SK-N-SH (cell line): ENCODE data around the gene PIP4P1. TPM values are rescaled to one million over a fixed set of nuclear protein-coding genes. Genes with fewer than 3 reads are reported as not detected.

Experiments
- CTCF ChIA-PET: fragments of 300-600, 350-600 bp; formaldehyde crosslinking; extraction: SDS; loops from one replicate; lab custom pipeline; 2021; lab: Yijun Ruan, JAX
- POLR2A ChIA-PET: fragments of 350-600 bp; sonication (Branson Sonifier 250); formaldehyde crosslinking; extraction: SDS; loops from one replicate; lab custom pipeline; 2020; ENCODE audit warnings: antibody characterized with exemption, inconsistent platforms; lab: Yijun Ruan, JAX
- DNase-seq: peaks from one replicate; pipeline ENCODE4 v3.0.0; 2012
- H2AFZ ChIP-seq: fragments of 200-600 bp; sonication (generic); 2 replicates; pipeline ENCODE4 v1.8.1; 2016; ENCODE audit warnings: antibody characterized with exemption, mild to moderate bottlenecking, low read depth
- H3F3A ChIP-seq: fragments of 200-600 bp; sonication (generic); replicated peaks from 2 replicates; pipeline ENCODE3; 2016; ENCODE audit warnings: antibody characterized with exemption, mild to moderate bottlenecking; ENCODE audit not compliant: insufficient read depth
- H3K27ac ChIP-seq, 2 experiments: fragments of 200-500 bp in 1 of 2; fragments of 200-600 bp in 1 of 2; sonication (Bioruptor generic) in 1 of 2; sonication (generic), shearing (Covaris generic) in 1 of 2; 2 replicates each; pipeline versions ENCODE4 v1.5.1 to v1.6.1; 2014 to 2016; ENCODE audit warnings: low read depth in 2 of 2, inconsistent platforms in 1 of 2, low read length in 1 of 2, mild to moderate bottlenecking in 1 of 2, mixed read lengths in 1 of 2
- H3K27me3 ChIP-seq: fragments of 200-600 bp; sonication (generic), shearing (Covaris generic); 2 replicates; pipeline ENCODE4 v1.6.1; 2016; ENCODE audit warnings: mixed run types; ENCODE audit not compliant: insufficient read depth
- H3K36me3 ChIP-seq, 2 experiments: fragments of 200-500 bp in 1 of 2; fragments of 200-600 bp in 1 of 2; sonication (Bioruptor generic) in 1 of 2; sonication (generic) in 1 of 2; replicated peaks in 1 of 2; 2 replicates each; pipeline versions ENCODE3 to v1.5.1; 2014 to 2016; ENCODE audit warnings: low read length in 1 of 2, mild to moderate bottlenecking in 1 of 2; ENCODE audit not compliant: insufficient read depth in 2 of 2, control insufficient read depth in 1 of 2
- H3K4me1 ChIP-seq, 2 experiments: fragments of 200-500 bp in 1 of 2; fragments of 200-600 bp in 1 of 2; sonication (Bioruptor generic) in 1 of 2; sonication (generic), shearing (Covaris generic) in 1 of 2; 2 replicates each; pipeline versions ENCODE4 v1.5.1 to v1.6.1; 2014 to 2016; ENCODE audit warnings: low read depth in 1 of 2, low read length in 1 of 2, mixed run types in 1 of 2; ENCODE audit not compliant: insufficient read depth in 2 of 2, control insufficient read depth in 1 of 2
- H3K4me2 ChIP-seq: fragments of 200-600 bp; sonication (generic), shearing (Covaris generic); 2 replicates; pipeline ENCODE4 v1.6.1; 2017; ENCODE audit warnings: mixed run types
- H3K4me3 ChIP-seq, 2 experiments: fragments of 200-500 bp in 1 of 2; fragments of 200-600 bp in 1 of 2; sonication (Bioruptor generic) in 1 of 2; sonication (generic), shearing (Covaris generic) in 1 of 2; 2 replicates each; pipeline versions ENCODE4 v1.5.1 to v1.8.1; 2014 to 2016; ENCODE audit warnings: low read depth in 2 of 2, inconsistent platforms in 1 of 2, low read length in 1 of 2, mild to moderate bottlenecking in 1 of 2, mixed read lengths in 1 of 2, moderate library complexity in 1 of 2
- H3K79me2 ChIP-seq: fragments of 200-600 bp; sonication (generic); 2 replicates; pipeline ENCODE4 v1.8.1; 2017; ENCODE audit warnings: mild to moderate bottlenecking; ENCODE audit not compliant: insufficient read depth
- H3K9ac ChIP-seq: fragments of 200-600 bp; sonication (generic); 2 replicates; pipeline ENCODE4 v1.6.1; 2017; ENCODE audit warnings: mixed run types
- H3K9me2 ChIP-seq: fragments of 200-600 bp; sonication (generic); 2 replicates; pipeline ENCODE4 v1.6.1; 2017; ENCODE audit warnings: mixed run types
- H3K9me3 ChIP-seq: fragments of 200-600 bp; sonication (generic); 2 replicates; pipeline ENCODE4 v1.6.1; 2017; ENCODE audit warnings: mixed run types, mild to moderate bottlenecking, moderate library complexity
- H4K20me1 ChIP-seq: fragments of 200-600 bp; sonication (generic); 2 replicates; pipeline ENCODE4 v1.6.1; 2017; ENCODE audit warnings: mild to moderate bottlenecking, mixed run types; ENCODE audit not compliant: insufficient read depth
- CHD2 ChIP-seq: fragments of 150-350 bp; IDR thresholded peaks from 2 replicates; pipeline ENCODE4 v1.6.1; 2018; ENCODE audit warnings: low read length; ENCODE audit not compliant: partially characterized antibody
- CTCF ChIP-seq: fragments of 200-600 bp; sonication (generic); IDR thresholded peaks from 2 replicates; pipeline ENCODE4 v1.6.1; 2017; ENCODE audit warnings: antibody characterized with exemption, mild to moderate bottlenecking, moderate library complexity
- ELF1 ChIP-seq: IDR thresholded peaks from 2 replicates; pipeline ENCODE4 v1.4.0; 2012
- FOXJ3 ChIP-seq: sonication (generic); formaldehyde crosslinking; IDR thresholded peaks from 2 replicates; pipeline ENCODE4 v1.5.1; 2020; ENCODE audit warnings: mild to moderate bottlenecking, missing genetic modification reagents
- FOXM1 ChIP-seq: IDR thresholded peaks from 2 replicates; pipeline ENCODE4 v1.4.0; 2012; ENCODE audit warnings: low read depth, mild to moderate bottlenecking
- GATA2 ChIP-seq: sonication (generic); formaldehyde crosslinking; IDR thresholded peaks from 2 replicates; pipeline ENCODE4 v1.5.0; 2020; ENCODE audit warnings: mild to moderate bottlenecking, missing genetic modification reagents
- MXI1 ChIP-seq: IDR thresholded peaks from 2 replicates; pipeline ENCODE4 v1.6.1; 2012; ENCODE audit warnings: mild to moderate bottlenecking, low read depth, low read length, improper control_type of control experiment
- NFIC ChIP-seq: IDR thresholded peaks from 2 replicates; pipeline ENCODE4 v1.4.0; 2012; ENCODE audit warnings: borderline replicate concordance
- POLR2AphosphoS5 ChIP-seq: IDR thresholded peaks from 2 replicates; pipeline ENCODE4 v1.6.1; 2012; ENCODE audit warnings: low read depth, low read length
- RAD21 ChIP-seq: IDR thresholded peaks from 2 replicates; pipeline ENCODE4 v1.6.1; 2012; ENCODE audit warnings: mild to moderate bottlenecking, low read length
- RCOR1 ChIP-seq: fragments of 150-350 bp; IDR thresholded peaks from 2 replicates; pipeline ENCODE4 v1.6.1; 2017; ENCODE audit warnings: antibody characterized with exemption, low read length
- RFX5 ChIP-seq: IDR thresholded peaks from 2 replicates; pipeline ENCODE4 v1.6.1; 2012; ENCODE audit warnings: mild to moderate bottlenecking, improper control_type of control experiment, low read length
- RXRA ChIP-seq: IDR thresholded peaks from 2 replicates; pipeline ENCODE4 v1.4.0; 2012; ENCODE audit warnings: low read depth, mild to moderate bottlenecking, borderline replicate concordance
- TAF1 ChIP-seq: IDR thresholded peaks from 2 replicates; pipeline ENCODE4 v1.6.1; 2012; ENCODE audit warnings: low read depth, mild to moderate bottlenecking, low read length, moderate library complexity, borderline replicate concordance
- TEAD4 ChIP-seq: IDR thresholded peaks from 2 replicates; pipeline ENCODE4 v1.4.0; 2012; ENCODE audit warnings: mild to moderate bottlenecking, borderline replicate concordance; ENCODE audit not compliant: insufficient read depth
- YY1 ChIP-seq: IDR thresholded peaks from 2 replicates; pipeline ENCODE4 v1.4.0; 2012; ENCODE audit warnings: low read depth, mild to moderate bottlenecking
- WGBS: methylation state at CpG from one replicate; pipeline ENCODE4 v1.1.6; 2017; ENCODE audit warnings: low lambda C conversion rate; 5-methylcytosine and 5-hydroxymethylcytosine counted together
- polyA plus RNA-seq, 3 experiments: library from polyadenylated mRNA; depleted of rRNA; stranded (reverse); fragments of >200 nt; gene quantifications; 2 replicates each; pipeline ENCODE4 v1.2.3, GENCODE V29; 2012
- TF ChIP-seq, protein P1 (sequence below): fragments of 150-350 bp; IDR thresholded peaks from 2 replicates; pipeline ENCODE4 v1.6.1; 2016; ENCODE audit warnings: mild to moderate bottlenecking, low read depth, low read length

PIP4P1 gene
- polyA plus RNA-seq, 1 of the 3 experiments (the other 2 are of a cell fraction): 30.7 TPM

GRCh38 chr14:20440882-20441281 lies 20.4 kb downstream of the PIP4P1 start:
- TF ChIP-seq TEAD4 (no peak), ELF1 (no peak), GATA2 (CRISPR knock-in tag) (no peak), NFIC (no peak), MXI1 (no peak), RXRA (no peak), TAF1 (no peak), POLR2AphosphoS5 (no peak), RFX5 (no peak)
- TF ChIP-seq, protein P1, sequence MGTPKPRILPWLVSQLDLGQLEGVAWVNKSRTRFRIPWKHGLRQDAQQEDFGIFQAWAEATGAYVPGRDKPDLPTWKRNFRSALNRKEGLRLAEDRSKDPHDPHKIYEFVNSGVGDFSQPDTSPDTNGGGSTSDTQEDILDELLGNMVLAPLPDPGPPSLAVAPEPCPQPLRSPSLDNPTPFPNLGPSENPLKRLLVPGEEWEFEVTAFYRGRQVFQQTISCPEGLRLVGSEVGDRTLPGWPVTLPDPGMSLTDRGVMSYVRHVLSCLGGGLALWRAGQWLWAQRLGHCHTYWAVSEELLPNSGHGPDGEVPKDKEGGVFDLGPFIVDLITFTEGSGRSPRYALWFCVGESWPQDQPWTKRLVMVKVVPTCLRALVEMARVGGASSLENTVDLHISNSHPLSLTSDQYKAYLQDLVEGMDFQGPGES: no peak
- H3F3A ChIP-seq: no peaks in the 10 kb centered on the region
- no peaks in the 10 kb centered on the region for H3K9me3 ChIP-seq
- H3K4me2 ChIP-seq: no peak overlapping the region
- no peak overlapping the region for H3K27ac ChIP-seq
- no peaks in the 10 kb centered on the region for H3K4me1 ChIP-seq
- no peak overlapping the region for H2AFZ ChIP-seq
- ChIA-PET POLR2A (no interaction called here), CTCF (interaction anchor here (1.3 kb wide), 1 partner anchor 90 kb away, joined by 4 read pairs; no protein-coding TSS in a partner anchor)
- DNase-seq: no peak
- no peak overlapping the region for H3K4me3 ChIP-seq
- H4K20me1 ChIP-seq: no peaks in the 10 kb centered on the region
- H3K27me3 ChIP-seq: no peaks in the 10 kb centered on the region; the same call in 1 of the 2 replicates
- peaks cover 2 to 8% of the 10 kb centered on the region in 2 experiments for H3K36me3 ChIP-seq
- no peaks in the 10 kb centered on the region for H3K9me2 ChIP-seq
- no peak overlapping the region for H3K9ac ChIP-seq
- no peaks in the 10 kb centered on the region for H3K79me2 ChIP-seq
- 95% methylated on average over 5 of the region's 5 CpGs for WGBS

DNA sequence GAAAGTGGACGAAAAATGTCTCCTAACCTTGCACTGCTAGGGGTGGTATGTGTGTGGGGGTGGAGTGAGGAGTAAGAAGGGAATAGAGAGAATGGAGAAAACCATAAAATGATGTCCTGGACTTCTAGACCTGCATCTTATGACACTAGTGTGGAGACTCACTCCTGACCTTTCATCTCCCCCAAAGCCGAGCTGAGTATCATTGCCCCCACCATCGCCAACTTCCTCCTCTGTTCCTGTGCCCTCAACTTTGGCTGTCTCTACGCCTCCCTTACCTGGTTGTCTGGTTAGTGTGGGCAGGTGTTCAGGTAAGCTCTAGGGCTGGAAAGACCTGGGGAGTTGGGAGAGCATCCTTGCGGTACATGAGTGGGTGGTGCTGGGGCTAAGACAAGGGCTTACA lies 20.8 kb downstream of the PIP4P1 start:
- no peak for DNase-seq
- Histone ChIP-seq H3K4me1 (no peaks in the 10 kb centered on the region), H3K9me3 (no peaks in the 10 kb centered on the region), H3K9me2 (no peaks in the 10 kb centered on the region), H3K27ac (no peak overlapping the region), H3K4me2 (no peak overlapping the region), H3K9ac (no peak overlapping the region), H3F3A (no peaks in the 10 kb centered on the region), H3K36me3 (peaks cover 0 to 4% of the 10 kb centered on the region in 2 experiments)
- WGBS: 79% methylated on average over 5 of the region's 5 CpGs
- ChIA-PET CTCF (interaction anchor here (1.3 kb wide), 1 partner anchor 91 kb away, joined by 4 read pairs; no protein-coding TSS in a partner anchor), POLR2A (no interaction called here)
- TF ChIP-seq RAD21 (no peak), RFX5 (no peak), CTCF (no peak), RCOR1 (no peak), CHD2 (no peak), FOXM1 (no peak), ELF1 (no peak), FOXJ3 (CRISPR knock-in tag) (no peak), YY1 (no peak)
- TF ChIP-seq, all 33 proteins: peak for 0
- no peaks in the 10 kb centered on the region; the same call in 1 of the 2 replicates for H3K27me3 ChIP-seq
- H2AFZ ChIP-seq: no peak overlapping the region
- no peaks in the 10 kb centered on the region for H4K20me1 ChIP-seq
- no peak overlapping the region for H3K4me3 ChIP-seq
- H3K79me2 ChIP-seq: no peaks in the 10 kb centered on the region
